GM12878 (cell line): ENCODE results near the gene LMAN1L. TPM values are rescaled to one million over a fixed set of nuclear protein-coding genes. Genes with fewer than 3 reads are reported as not detected.

Source experiments
- ATAC-seq: fragments of 200-7000 bp; cut with Tn5 transposase; 3 replicates; pipeline ENCODE4 v1.9.1; 2020; ENCODE audit warnings: mild to moderate bottlenecking, moderate library complexity
- BruUV-seq: library from RNA; stranded (reverse); fragments of 400-500 nt; replicated peaks from 2 replicates; lab custom pipeline; 2021; lab: Mats Ljungman, UMichigan
- CTCF ChIA-PET: fragments of 300-600 bp; sonication (Branson Sonifier 250); formaldehyde crosslinking; extraction: SDS; loops from one replicate; lab custom pipeline; 2021; ENCODE audit warnings: inconsistent platforms; lab: Yijun Ruan, JAX
- POLR2A ChIA-PET: fragments of 350-600 bp; formaldehyde crosslinking; extraction: SDS; loops from one replicate; lab custom pipeline; 2021; ENCODE audit warnings: inconsistent platforms; lab: Charles Lee
- RAD21 ChIA-PET: fragments of 300-600 bp; sonication (Branson Sonifier 250); formaldehyde crosslinking; loops from one replicate; lab custom pipeline; 2023; ENCODE audit warnings: antibody characterized with exemption; ENCODE audit not compliant: unreplicated experiment; lab: Charles Lee
- SMC1A ChIA-PET: fragments of 300-600 bp; sonication (Branson Sonifier 250); formaldehyde crosslinking; loops from one replicate; lab custom pipeline; 2023; ENCODE audit not compliant: unreplicated experiment, uncharacterized antibody; lab: Charles Lee
- DNase-seq: peaks from one replicate; pipeline ENCODE4 v3.0.0-alpha.2; 2011; ENCODE audit warnings: low read depth, low spot score
- FAIRE-seq: peaks from 3 replicates; lab custom pipeline; 2011; peaks lifted over from hg19 to GRCh38; lab: Jason Lieb, UNC
- H2AFZ ChIP-seq: 2 replicates; pipeline ENCODE4 v1.6.0; 2011; ENCODE audit warnings: low read depth, low read length, control low read depth; ENCODE audit not compliant: control insufficient read depth
- H3K27ac ChIP-seq: 2 replicates; pipeline ENCODE4 v1.5.1; 2011; ENCODE audit warnings: control low read depth; ENCODE audit not compliant: control insufficient read depth, insufficient read depth
- H3K27me3 ChIP-seq, 2 experiments: replicated peaks in 1 of 2; 2 replicates each; pipeline versions ENCODE4 v1.6.0 to v1.6.1; 2011; ENCODE audit warnings: low read length in 1 of 2; ENCODE audit not compliant: control insufficient read depth in 2 of 2, insufficient read depth in 2 of 2
- H3K36me3 ChIP-seq, 2 experiments: 2 replicates each; pipeline ENCODE4 v1.5.1; 2011; ENCODE audit warnings: low read length in 1 of 2; ENCODE audit not compliant: control insufficient read depth in 2 of 2, insufficient read depth in 2 of 2
- H3K4me1 ChIP-seq: 2 replicates; pipeline ENCODE4 v1.6.1; 2011; ENCODE audit warnings: mild to moderate bottlenecking, low read length, moderate library complexity, mixed read lengths; ENCODE audit not compliant: control insufficient read depth, insufficient read depth
- H3K4me2 ChIP-seq: 2 replicates; pipeline ENCODE4 v1.6.0; 2011; ENCODE audit warnings: control low read depth; ENCODE audit not compliant: control insufficient read depth, insufficient read depth
- H3K4me3 ChIP-seq: fragments of 200-600 bp; sonication (generic); 2 replicates; pipeline ENCODE4 v1.5.1; 2016
- H3K79me2 ChIP-seq: 2 replicates; pipeline ENCODE4 v1.6.0; 2011; ENCODE audit warnings: low read length; ENCODE audit not compliant: control insufficient read depth, insufficient read depth
- H3K9ac ChIP-seq: 2 replicates; pipeline ENCODE4 v1.8.0; 2011; ENCODE audit warnings: low read length, control low read depth, mixed read lengths; ENCODE audit not compliant: control insufficient read depth, insufficient read depth
- H3K9me3 ChIP-seq: replicated peaks from 3 replicates; pipeline ENCODE4 v1.5.1; 2011; ENCODE audit warnings: mild to moderate bottlenecking, low read length; ENCODE audit not compliant: control insufficient read depth, insufficient read depth
- H4K20me1 ChIP-seq: 2 replicates; pipeline ENCODE4 v1.6.0; 2011; ENCODE audit not compliant: control insufficient read depth, insufficient read depth
- ATF2 ChIP-seq: IDR thresholded peaks from 2 replicates; pipeline ENCODE4 v1.6.1; 2012; ENCODE audit warnings: low read length, inconsistent platforms
- E4F1 ChIP-seq: fragments of 450-650 bp; IDR thresholded peaks from 2 replicates; pipeline ENCODE4 v1.6.1; 2018; ENCODE audit warnings: borderline replicate concordance, mild to moderate bottlenecking; ENCODE audit not compliant: partially characterized antibody
- ELK1 ChIP-seq: IDR thresholded peaks from 2 replicates; pipeline ENCODE4 v1.6.1; 2012; ENCODE audit warnings: low read depth, low read length, improper control_type of control experiment
- IKZF1 ChIP-seq: fragments of 450-650 bp; conservative IDR thresholded peaks from 2 replicates; pipeline ENCODE4 v1.6.1; 2017; ENCODE audit warnings: antibody characterized with exemption, mild to moderate bottlenecking
- IRF4 ChIP-seq: IDR thresholded peaks from 2 replicates; pipeline ENCODE4 v1.6.1; 2011; ENCODE audit warnings: low read depth, low read length
- PML ChIP-seq: IDR thresholded peaks from 2 replicates; pipeline ENCODE4 v1.6.1; 2012; ENCODE audit warnings: low read length, inconsistent platforms
- SMARCA5 ChIP-seq: fragments of 450-650 bp; IDR thresholded peaks from 2 replicates; pipeline ENCODE4 v1.6.1; 2017; ENCODE audit warnings: mild to moderate bottlenecking
- STAT3 ChIP-seq: IDR thresholded peaks from 2 replicates; pipeline ENCODE4 v1.6.1; 2011; ENCODE audit warnings: low read depth, low read length, improper control_type of control experiment
- TBL1XR1 ChIP-seq: IDR thresholded peaks from 2 replicates; pipeline ENCODE4 v1.6.1; 2012; ENCODE audit warnings: low read depth, low read length, improper control_type of control experiment
- YBX1 ChIP-seq: fragments of 450-650 bp; IDR thresholded peaks from 2 replicates; pipeline ENCODE4 v1.6.1; 2016; ENCODE audit warnings: antibody characterized with exemption
- ZBED1 ChIP-seq: IDR thresholded peaks from 2 replicates; pipeline ENCODE4 v1.6.1; 2016; ENCODE audit warnings: borderline replicate concordance
- whole genome bisulfite sequencing: methylation state at CpG from one replicate; pipeline ENCODE4 v1.1.6; 2016; ENCODE audit warnings: low lambda C conversion rate; ENCODE audit not compliant: insufficient replicate concordance, insufficient coverage; ENCODE audit errors: missing lambda C conversion rate; 5-methylcytosine and 5-hydroxymethylcytosine counted together
- in situ Hi-C: fragments of 300-500 bp; cut with MboI; formaldehyde crosslinking; loops from 9 replicates; pipeline ENCODE4 v1.14.3; 2018; ENCODE audit warnings: mixed read lengths
- intact Hi-C: fragments of 100-400 bp; cut with micrococcal nuclease; formaldehyde crosslinking; loops from one replicate; pipeline ENCODE4 v1.14.2; 2022; ENCODE audit not compliant: unreplicated experiment
- polyA plus RNA-seq, 11 experiments: library from polyadenylated mRNA; depleted of rRNA in 4 of 11; unstranded in 6 of 11; stranded (reverse) in 5 of 11; fragments of >200 nt; fragmentation: Nextera tagmentation in 4 of 11; fragmentation: Illumina TruSeq in 1 of 11; extraction: Ambion mirVana in 4 of 11; extraction: Trizol in 1 of 11; gene quantifications; 1 replicate in 1 of 11; 2 replicates in 10 of 11; pipeline versions ENCODE4 v1.2.1 to v1.2.3, GENCODE V29; 2011 to 2016; ENCODE audit warnings: inconsistent platforms in 2 of 11, missing spikeins in 2 of 11, low read depth in 1 of 11
- total RNA-seq, 4 experiments: library from RNA; depleted of rRNA in 3 of 4; stranded (reverse); fragments of >200 nt in 3 of 4; fragmentation: Illumina TruSeq in 1 of 4; extraction: Trizol in 1 of 4; gene quantifications; 2 replicates each; pipeline versions ENCODE4 v1.2.1 to v1.2.3, GENCODE V29; 2013 to 2021
- TF ChIP-seq, protein P1 (sequence below): fragments of 150-350 bp; IDR thresholded peaks from 2 replicates; pipeline ENCODE4 v1.6.1; 2016; ENCODE audit warnings: low read depth, low read length

LMAN1L gene
- total and polyA plus RNA-seq, 10 of the 15 experiments (the other 5 are each of a cell fraction or from before 2014, with no cell fraction given), result not detected

- no peak for TF ChIP-seq ATF2
- TF ChIP-seq YBX1, result no peak
- no peak for TF ChIP-seq STAT3
These were observed 45.2 kb upstream of the LMAN1L start (continued) for GRCh38 chr15:74767167-74768098.

DNA sequence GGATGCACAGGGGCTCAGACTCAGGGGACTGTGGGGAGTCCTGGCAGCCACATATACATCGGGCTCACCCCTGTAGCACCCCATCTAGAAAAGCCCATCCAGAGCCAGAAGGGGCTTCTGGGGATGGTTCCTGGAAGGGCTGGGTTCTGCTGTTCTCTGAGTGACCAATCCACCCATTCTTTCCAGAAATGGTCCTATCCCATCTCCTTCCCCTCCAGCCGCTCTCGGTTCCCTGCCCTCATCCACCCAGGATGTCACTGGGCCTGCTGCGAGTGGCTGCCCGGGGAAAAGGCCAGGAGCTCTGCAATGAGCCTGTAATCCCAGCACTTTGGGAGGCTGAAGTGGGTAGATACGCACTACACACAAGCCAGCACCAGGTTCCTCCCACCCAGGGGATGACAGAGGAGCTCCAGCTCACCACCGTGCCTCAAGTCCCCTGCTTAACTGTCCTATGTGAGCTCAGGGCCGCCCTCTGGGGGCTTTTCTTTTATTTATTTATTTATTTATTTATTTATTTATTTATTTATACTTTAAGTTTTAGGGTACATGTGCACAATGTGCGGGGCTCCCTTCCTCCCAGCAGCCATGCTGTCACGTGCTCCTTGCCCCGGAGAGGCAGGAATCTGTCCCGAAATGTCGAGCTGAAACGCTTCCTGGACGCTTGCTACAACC, 44.4 kb upstream of the LMAN1L start:
- Histone ChIP-seq H3K27ac (no peak overlapping the region), H3K9me3 (no peaks in the 10 kb centered on the region), H3K4me3 (no peak overlapping the region), H3K36me3 (no peaks in the 10 kb centered on the region), H4K20me1 (no peaks in the 10 kb centered on the region), H3K79me2 (no peaks in the 10 kb centered on the region), H3K4me1 (peaks cover 6% of the 10 kb centered on the region), H3K9ac (no peak overlapping the region), H2AFZ (no peak overlapping the region), H3K4me2 (no peak overlapping the region), H3K27me3 (no peaks in the 10 kb centered on the region)
- 30% methylated on average over 15 of the region's 15 CpGs for WGBS
- no peak for FAIRE-seq
- RAD21 ChIA-PET, result interaction anchor here (0.6 to 25.2 kb wide), 18 partner anchors 9 to 390 kb away, joined by 3 to 1186 read pairs (median 4); partner anchors contain the start of genes CLK3 and CSK
- in situ Hi-C loops (no loop called here), intact Hi-C loops (no loop called here)
- DNase-seq, result no peak
- CTCF ChIA-PET, result interaction anchor here (0.5 to 19.1 kb wide), 41 partner anchors 9 to 516 kb away, joined by 3 to 1288 read pairs (median 5); partner anchors contain the start of genes CPLX3, CSK, FAM219B and ULK3
- ATAC-seq, result no peak
- POLR2A ChIA-PET, result interaction anchor here (1.0 to 17.5 kb wide), 3 partner anchors 21 to 182 kb away, joined by 3 to 602 read pairs (median 4); partner anchors contain the start of gene CSK
- no TSS peak for BruUV-seq
- SMC1A ChIA-PET, result interaction anchor here (0.7 to 17.6 kb wide), 18 partner anchors 9 to 418 kb away, joined by 3 to 811 read pairs (median 4); partner anchors contain the start of gene CSK
- TF ChIP-seq, protein P1, sequence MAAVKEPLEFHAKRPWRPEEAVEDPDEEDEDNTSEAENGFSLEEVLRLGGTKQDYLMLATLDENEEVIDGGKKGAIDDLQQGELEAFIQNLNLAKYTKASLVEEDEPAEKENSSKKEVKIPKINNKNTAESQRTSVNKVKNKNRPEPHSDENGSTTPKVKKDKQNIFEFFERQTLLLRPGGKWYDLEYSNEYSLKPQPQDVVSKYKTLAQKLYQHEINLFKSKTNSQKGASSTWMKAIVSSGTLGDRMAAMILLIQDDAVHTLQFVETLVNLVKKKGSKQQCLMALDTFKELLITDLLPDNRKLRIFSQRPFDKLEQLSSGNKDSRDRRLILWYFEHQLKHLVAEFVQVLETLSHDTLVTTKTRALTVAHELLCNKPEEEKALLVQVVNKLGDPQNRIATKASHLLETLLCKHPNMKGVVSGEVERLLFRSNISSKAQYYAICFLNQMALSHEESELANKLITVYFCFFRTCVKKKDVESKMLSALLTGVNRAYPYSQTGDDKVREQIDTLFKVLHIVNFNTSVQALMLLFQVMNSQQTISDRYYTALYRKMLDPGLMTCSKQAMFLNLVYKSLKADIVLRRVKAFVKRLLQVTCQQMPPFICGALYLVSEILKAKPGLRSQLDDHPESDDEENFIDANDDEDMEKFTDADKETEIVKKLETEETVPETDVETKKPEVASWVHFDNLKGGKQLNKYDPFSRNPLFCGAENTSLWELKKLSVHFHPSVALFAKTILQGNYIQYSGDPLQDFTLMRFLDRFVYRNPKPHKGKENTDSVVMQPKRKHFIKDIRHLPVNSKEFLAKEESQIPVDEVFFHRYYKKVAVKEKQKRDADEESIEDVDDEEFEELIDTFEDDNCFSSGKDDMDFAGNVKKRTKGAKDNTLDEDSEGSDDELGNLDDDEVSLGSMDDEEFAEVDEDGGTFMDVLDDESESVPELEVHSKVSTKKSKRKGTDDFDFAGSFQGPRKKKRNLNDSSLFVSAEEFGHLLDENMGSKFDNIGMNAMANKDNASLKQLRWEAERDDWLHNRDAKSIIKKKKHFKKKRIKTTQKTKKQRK, result no peak
- TF ChIP-seq IRF4, result no peak
- TF ChIP-seq TBL1XR1, result no peak
- no peak for TF ChIP-seq IKZF1
- no peak for TF ChIP-seq ELK1
- no peak for TF ChIP-seq PML
- no peak for TF ChIP-seq SMARCA5
- no peak for TF ChIP-seq E4F1
- TF ChIP-seq ZBED1, result no peak
